HL-60 (cell line): ENCODE results near the gene TMC8.

ENCODE experiments used
- DNase-seq, 2 experiments: peaks; one replicate each; pipeline ENCODE4 v3.0.0-alpha.2; 2010 to 2020; ENCODE audit warnings: low read depth in 1 of 2, low spot score in 1 of 2
- H3K27ac ChIP-seq: fragments of 250-450 bp; sonication (Bioruptor Pico); replicated peaks from 2 replicates; pipeline ENCODE4 v1.5.1; 2020; ENCODE audit warnings: mild to moderate bottlenecking, moderate library complexity
- H3K27me3 ChIP-seq: fragments of 250-450 bp; sonication (Bioruptor Pico); 2 replicates; pipeline ENCODE4 v1.5.1; 2021; ENCODE audit warnings: mild to moderate bottlenecking, moderate library complexity; ENCODE audit not compliant: insufficient read depth, poor library complexity, severe bottlenecking
- H3K4me3 ChIP-seq: replicated peaks from 2 replicates; pipeline ENCODE4 v1.5.1; 2011; ENCODE audit warnings: mild to moderate bottlenecking, control low read depth, low read length; ENCODE audit not compliant: insufficient read depth
- GABPA ChIP-seq: IDR thresholded peaks from 2 replicates; pipeline ENCODE4 v1.6.1; 2012; ENCODE audit warnings: low read depth
- POLR2AphosphoS5 ChIP-seq: IDR thresholded peaks from 2 replicates; pipeline ENCODE4 v1.6.1; 2012; ENCODE audit warnings: low read depth
- SPI1 ChIP-seq: IDR thresholded peaks from 2 replicates; pipeline ENCODE4 v1.6.1; 2012; ENCODE audit warnings: low read depth, mild to moderate bottlenecking, borderline replicate concordance
- TF ChIP-seq, protein P1 (sequence below): IDR thresholded peaks from 2 replicates; pipeline ENCODE4 v1.6.1; 2012; ENCODE audit warnings: low read depth; ENCODE audit not compliant: insufficient replicate concordance
- TF ChIP-seq, protein P2 (sequence below): IDR thresholded peaks from one replicate; pipeline ENCODE4 v1.5.1; 2011; ENCODE audit warnings: low read length, control low read depth, inconsistent platforms; ENCODE audit not compliant: insufficient read depth

Gene TMC8

DNA sequence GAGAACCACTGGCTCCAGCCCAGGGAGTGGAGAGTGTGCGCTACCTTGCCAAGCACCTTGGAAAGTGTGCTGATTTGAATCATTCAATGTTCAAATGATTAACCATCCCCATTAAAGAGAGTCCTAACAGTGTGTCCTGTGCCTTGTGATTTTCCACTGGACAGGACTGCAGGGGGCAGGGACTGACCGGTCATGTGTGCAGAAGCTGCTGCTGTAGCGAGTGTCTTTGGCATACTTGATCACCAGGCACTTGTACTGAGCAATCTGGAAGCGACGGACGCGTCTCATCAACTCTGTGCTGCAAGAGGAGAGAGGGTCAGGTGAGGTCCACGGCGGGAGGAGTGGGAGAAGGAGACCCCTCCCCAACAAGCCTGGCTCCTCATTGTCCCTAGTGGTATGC, 54.3 kb downstream of the TMC8 start:
- Histone ChIP-seq H3K4me3 (no peak overlapping the region), H3K27ac (no peak overlapping the region), H3K27me3 (no peaks in the 10 kb centered on the region)
- TF ChIP-seq SPI1 (no peak), GABPA (no peak), POLR2AphosphoS5 (no peak)
- TF ChIP-seq, protein P1, sequence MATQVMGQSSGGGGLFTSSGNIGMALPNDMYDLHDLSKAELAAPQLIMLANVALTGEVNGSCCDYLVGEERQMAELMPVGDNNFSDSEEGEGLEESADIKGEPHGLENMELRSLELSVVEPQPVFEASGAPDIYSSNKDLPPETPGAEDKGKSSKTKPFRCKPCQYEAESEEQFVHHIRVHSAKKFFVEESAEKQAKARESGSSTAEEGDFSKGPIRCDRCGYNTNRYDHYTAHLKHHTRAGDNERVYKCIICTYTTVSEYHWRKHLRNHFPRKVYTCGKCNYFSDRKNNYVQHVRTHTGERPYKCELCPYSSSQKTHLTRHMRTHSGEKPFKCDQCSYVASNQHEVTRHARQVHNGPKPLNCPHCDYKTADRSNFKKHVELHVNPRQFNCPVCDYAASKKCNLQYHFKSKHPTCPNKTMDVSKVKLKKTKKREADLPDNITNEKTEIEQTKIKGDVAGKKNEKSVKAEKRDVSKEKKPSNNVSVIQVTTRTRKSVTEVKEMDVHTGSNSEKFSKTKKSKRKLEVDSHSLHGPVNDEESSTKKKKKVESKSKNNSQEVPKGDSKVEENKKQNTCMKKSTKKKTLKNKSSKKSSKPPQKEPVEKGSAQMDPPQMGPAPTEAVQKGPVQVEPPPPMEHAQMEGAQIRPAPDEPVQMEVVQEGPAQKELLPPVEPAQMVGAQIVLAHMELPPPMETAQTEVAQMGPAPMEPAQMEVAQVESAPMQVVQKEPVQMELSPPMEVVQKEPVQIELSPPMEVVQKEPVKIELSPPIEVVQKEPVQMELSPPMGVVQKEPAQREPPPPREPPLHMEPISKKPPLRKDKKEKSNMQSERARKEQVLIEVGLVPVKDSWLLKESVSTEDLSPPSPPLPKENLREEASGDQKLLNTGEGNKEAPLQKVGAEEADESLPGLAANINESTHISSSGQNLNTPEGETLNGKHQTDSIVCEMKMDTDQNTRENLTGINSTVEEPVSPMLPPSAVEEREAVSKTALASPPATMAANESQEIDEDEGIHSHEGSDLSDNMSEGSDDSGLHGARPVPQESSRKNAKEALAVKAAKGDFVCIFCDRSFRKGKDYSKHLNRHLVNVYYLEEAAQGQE, result no peak
- TF ChIP-seq, protein P2, sequence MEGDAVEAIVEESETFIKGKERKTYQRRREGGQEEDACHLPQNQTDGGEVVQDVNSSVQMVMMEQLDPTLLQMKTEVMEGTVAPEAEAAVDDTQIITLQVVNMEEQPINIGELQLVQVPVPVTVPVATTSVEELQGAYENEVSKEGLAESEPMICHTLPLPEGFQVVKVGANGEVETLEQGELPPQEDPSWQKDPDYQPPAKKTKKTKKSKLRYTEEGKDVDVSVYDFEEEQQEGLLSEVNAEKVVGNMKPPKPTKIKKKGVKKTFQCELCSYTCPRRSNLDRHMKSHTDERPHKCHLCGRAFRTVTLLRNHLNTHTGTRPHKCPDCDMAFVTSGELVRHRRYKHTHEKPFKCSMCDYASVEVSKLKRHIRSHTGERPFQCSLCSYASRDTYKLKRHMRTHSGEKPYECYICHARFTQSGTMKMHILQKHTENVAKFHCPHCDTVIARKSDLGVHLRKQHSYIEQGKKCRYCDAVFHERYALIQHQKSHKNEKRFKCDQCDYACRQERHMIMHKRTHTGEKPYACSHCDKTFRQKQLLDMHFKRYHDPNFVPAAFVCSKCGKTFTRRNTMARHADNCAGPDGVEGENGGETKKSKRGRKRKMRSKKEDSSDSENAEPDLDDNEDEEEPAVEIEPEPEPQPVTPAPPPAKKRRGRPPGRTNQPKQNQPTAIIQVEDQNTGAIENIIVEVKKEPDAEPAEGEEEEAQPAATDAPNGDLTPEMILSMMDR, result no peak
- no peak for DNase-seq

DNA sequence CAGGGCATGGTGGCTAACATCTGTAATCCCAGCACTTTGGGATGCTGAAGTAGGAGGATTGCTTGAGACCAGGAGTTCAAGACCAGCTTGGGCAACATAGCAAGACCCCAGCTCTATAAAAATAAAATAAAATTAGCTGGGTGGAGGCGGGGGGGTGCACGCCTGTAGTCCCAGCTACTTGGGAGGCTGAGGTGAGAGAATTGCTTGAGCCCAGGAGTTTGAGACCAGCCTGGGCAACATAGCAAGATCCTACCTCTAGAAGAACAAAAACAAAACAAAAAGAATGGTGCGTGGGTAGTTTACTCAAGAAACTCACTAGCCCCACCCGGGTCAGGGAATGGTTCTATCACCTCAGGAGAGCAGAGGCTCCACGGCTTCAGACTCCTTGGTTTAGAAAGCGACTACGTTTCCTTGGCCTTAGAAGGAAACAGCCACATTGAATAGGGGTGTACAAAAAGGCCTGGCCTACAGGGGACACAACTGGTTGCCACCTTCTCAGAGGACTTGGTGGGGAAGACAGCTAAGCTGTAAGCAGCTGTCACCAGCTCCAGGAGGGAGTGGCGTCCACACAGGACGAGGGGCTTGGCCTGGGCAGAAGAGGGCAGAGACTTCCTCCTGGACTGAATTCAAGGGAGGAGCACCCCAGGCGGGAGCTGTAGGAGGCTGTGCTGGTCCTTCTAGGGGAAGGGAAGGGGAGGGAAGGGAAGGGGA, 55.6 kb downstream of the TMC8 start:
- H3K4me3 ChIP-seq, result peak overlapping the region; percentile 74
- peak; percentile 45 to 78 for DNase-seq
- no peak overlapping the region for H3K27ac ChIP-seq
- H3K27me3 ChIP-seq, result no peaks in the 10 kb centered on the region
- TF ChIP-seq POLR2AphosphoS5, result no peak
- TF ChIP-seq, protein P1, result no peak
- TF ChIP-seq, protein P2, result no peak

DNA sequence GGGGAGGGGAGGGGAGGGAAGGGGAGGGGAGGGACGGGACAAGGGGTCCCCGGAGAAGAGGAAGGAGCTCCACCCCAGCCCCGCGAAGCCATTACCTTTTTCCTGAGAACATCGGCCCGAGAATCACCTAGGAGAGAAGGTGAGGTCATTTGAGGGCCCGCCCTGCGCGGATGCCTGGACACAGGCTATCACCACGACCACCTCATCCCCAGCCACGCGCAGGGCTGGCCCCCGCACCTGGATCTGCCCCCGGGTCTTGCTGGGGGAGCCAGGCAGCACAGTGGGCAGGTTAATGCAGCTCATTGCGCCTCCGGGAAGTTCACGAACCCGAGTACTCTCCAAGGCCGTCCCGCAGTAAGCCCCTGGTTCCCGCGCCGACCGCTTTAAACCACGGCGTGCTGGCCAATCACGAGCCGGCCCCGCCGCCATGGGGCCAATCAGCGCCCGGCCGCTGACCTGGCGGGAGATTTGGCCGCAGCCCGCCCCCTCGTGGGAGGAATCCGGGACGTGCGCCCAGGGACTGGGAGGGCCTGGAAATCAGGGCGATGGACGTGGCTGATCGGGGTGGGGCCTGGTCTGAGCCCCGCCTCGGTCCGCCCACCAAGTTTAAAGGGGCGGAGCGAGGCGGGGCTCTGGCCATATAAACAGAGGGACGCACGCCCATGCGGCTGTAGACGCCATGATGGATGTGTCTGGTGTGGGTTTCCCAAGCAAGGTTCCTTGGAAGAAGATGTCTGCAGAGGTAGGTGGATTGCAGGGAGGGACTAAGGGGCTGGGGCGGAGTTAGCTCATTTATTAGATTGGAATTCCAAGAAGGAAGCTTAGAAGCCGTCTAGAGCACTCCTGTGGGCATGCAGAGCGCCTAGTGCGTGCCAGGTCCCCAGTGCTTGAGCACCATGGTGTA, 56.4 kb downstream of the TMC8 start, which contains the start of the genes AFMID and TK1:
AFMID (plus strand) TSS at position 671 of the 904 bp plus-strand sequence; CDS start at position 680, 9 bp downstream.
TK1 (minus strand) TSS at position 361 of the 904 bp plus-strand sequence; CDS start at position 303, 58 bp downstream.
- H3K4me3 ChIP-seq, result peak within 1 kb of the TSS; percentile 92
- TF ChIP-seq, protein P2, result no peak
- peak; percentile 94 for TF ChIP-seq POLR2AphosphoS5
- peak; percentile 97 to 98 for DNase-seq
- H3K27ac ChIP-seq, result peak within 1 kb of the TSS; percentile 78
- no peaks in the 10 kb centered on the region for H3K27me3 ChIP-seq
